Epithelial cell of proximal tubule (primary cell): ENCODE results near the gene CSTA. TPM values are rescaled to one million over a fixed set of nuclear protein-coding genes. Genes with fewer than 3 reads are reported as not detected.

Experiments
- DNase-seq: peaks from one replicate; pipeline ENCODE4 v3.0.0-alpha.2; 2011; ENCODE audit warnings: low read depth
- H3K4me3 ChIP-seq: 2 replicates; pipeline ENCODE4 v1.5.1; 2011; ENCODE audit warnings: low read depth, mild to moderate bottlenecking, low read length
- total RNA-seq: library from RNA; depleted of rRNA; stranded (reverse); fragments of >200 nt; gene quantifications from 2 replicates; pipeline ENCODE4 v1.2.3, GENCODE V29; 2015
- TF ChIP-seq, protein P1 (sequence below): conservative IDR thresholded peaks from 2 replicates; pipeline ENCODE4 v1.5.1; 2012; ENCODE audit warnings: low read depth, mild to moderate bottlenecking, low read length

Gene CSTA
- total RNA-seq, 1 donor from 2014 or later: not detected

DNA sequence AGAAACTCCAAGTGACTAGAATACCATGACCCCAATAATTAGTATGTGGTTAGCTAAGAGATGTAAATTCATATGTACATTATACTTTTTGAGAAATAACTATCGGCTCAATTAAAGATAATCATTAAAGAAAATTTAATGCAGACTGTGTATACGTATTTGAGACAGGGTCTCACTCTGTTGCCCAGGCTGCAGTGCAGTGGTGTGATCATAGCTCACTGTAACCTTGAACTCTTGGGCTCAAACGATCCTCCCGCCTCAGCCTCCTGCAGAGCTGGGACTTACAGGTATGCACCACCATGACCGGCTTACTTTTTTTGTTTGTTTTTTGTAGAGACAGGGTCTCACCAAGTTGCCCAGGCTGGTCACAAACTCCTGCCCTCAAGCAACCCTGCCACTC lies 8.7 kb upstream of the CSTA start:
- DNase-seq: no peak
- no peak overlapping the region for H3K4me3 ChIP-seq
- TF ChIP-seq, protein P1, sequence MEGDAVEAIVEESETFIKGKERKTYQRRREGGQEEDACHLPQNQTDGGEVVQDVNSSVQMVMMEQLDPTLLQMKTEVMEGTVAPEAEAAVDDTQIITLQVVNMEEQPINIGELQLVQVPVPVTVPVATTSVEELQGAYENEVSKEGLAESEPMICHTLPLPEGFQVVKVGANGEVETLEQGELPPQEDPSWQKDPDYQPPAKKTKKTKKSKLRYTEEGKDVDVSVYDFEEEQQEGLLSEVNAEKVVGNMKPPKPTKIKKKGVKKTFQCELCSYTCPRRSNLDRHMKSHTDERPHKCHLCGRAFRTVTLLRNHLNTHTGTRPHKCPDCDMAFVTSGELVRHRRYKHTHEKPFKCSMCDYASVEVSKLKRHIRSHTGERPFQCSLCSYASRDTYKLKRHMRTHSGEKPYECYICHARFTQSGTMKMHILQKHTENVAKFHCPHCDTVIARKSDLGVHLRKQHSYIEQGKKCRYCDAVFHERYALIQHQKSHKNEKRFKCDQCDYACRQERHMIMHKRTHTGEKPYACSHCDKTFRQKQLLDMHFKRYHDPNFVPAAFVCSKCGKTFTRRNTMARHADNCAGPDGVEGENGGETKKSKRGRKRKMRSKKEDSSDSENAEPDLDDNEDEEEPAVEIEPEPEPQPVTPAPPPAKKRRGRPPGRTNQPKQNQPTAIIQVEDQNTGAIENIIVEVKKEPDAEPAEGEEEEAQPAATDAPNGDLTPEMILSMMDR: no peak

DNA sequence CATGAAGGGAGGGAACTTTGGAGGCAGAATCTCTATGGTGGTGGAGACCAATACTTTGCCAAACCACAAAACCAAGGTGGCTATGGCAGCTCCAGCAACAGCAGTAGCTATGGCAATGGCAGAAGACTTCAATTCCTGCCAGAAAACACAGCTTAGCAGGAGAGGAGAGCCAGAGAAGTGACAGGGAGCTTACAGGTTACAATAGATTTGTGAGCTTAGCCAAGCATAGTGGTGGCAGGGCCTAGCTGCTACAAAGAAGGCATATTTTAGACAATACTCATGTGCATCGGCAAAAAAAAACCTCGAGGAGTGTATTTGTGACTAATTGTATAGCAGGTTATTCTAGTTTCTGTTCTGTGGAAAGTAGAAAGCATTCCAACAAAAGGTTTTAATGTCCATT lies 6.4 kb upstream of the CSTA start:
- DNase-seq: no peak
- H3K4me3 ChIP-seq: no peak overlapping the region
- TF ChIP-seq, protein P1: no peak

DNA sequence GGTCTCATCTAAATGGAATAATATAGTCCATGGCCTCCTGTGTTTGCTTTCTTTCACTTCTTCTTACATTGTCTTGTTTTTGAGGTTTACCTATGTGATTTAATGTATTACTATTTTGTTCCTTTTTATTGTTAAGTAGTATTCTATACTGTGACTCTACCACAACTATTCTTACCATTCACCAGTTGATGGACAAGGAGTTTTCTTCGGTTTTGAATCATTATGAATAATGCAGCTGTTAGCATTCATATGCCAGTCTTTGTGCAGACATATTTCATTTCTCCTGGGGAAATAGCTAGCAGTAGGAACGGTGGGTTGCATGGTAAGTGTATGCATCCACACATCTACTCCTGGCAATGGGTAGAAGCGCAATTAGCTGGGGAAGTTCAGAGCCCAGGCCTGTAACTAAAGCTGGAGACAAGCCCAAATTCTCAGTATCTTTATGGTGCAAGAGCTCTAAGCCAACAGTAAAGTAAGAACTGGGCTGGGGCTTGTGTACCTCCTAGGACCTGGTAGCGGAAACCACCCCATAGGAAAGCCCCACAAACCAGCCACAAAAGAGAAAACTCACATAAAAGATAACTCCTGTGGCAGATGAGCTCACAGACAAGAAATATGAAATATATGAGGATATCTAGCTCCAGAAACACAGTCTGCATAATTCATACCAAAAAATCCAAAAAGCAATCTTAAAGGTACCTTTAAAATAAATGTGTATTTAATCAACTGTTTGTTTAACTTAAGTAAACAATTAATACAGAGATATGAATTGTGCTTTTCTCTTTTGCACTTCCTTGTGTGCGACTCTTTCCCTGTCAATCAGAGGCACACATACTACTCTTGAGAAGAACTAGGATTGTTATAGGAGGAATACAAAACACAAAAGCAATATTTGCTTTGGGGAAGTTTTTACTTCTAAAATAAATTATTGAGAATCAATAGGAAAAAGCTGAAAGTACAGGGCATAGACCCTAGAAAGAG lies 2.7 kb upstream of the CSTA start:
- no peak overlapping the region for H3K4me3 ChIP-seq
- DNase-seq: no peak
- TF ChIP-seq, protein P1: no peak

DNA sequence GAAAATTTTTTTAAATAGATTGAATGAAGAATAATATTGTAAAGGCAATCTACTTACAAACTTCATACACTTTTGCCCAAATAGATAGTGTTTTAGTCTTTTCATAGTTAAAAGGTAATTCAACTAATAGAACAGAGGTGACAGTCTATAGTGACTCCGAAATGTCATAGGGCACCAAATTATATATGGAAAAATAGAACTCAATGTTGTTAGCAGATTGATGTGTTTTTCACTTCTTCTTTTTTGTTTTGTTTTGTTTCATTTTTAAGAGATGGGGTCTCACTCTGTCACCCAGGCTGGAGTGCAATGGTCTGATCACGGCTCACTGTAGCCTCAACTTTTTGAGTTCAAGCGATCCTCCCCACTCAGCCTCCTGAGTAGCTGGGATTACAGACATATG lies 721 bp downstream of the CSTA start:
- H3K4me3 ChIP-seq: no peak overlapping the region
- TF ChIP-seq, protein P1: no peak
- no peak for DNase-seq

DNA sequence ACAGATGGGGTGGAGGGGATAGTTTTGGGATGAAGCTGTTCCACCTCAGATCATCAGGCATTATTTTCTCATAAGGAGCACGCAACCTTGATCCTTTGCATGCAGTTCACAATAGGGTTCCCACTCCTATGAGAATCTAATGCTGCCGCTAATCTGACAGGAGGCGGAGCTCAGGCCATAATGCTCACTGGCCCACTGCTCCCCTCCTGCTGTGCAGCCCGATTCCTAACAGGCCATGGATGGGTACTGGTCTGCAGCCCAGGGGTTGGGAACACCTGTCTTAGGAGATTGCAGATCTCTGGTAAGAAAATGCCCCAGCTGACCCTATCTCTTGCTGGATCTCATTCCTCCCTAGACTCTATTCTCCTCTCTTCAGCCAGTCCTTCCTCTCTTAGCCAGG lies 6.8 kb downstream of the CSTA start:
- DNase-seq: no peak
- H3K4me3 ChIP-seq: no peak overlapping the region
- TF ChIP-seq, protein P1: no peak

DNA sequence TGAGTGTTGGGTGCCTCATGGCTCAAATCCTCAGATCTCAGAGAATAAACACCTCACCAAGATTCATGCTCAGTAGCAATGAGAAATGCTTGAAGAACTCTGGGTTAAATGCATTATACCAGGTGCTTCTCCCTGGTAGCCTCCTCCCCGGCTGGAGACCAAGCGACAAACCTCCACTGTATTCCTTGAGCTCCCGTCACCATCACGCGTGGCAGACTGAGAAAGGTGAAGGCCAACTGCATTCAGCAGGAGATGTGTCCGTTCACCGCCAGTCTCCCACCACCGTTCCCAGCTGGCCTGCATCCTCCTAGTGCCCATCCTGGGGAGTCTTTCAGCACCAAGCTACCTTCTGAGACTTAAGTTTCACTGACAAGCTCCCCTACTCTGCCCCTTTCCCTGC lies 7.5 kb downstream of the CSTA start:
- H3K4me3 ChIP-seq: no peak overlapping the region
- TF ChIP-seq, protein P1: no peak
- DNase-seq: no peak

DNA sequence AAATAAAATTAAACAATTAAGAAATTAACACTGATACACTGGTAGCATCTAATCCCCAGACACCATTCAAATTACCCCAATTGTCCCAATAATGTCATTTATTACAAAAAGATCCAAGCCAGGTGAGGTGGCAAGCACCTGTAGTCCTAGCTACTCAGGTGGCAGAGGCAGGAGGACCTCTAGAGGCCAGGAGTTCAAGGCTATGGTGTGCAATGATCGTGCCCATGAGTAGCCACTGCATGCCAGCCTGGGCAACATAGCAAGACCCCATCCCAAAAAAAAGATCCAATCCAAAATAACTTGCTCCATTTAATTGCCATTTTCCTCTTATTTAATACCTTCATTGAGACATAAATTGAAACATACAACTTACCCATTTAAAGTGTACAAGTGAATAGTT lies 17.8 kb downstream of the CSTA start:
- DNase-seq: no peak
- no peak overlapping the region for H3K4me3 ChIP-seq
- TF ChIP-seq, protein P1: no peak
